ENCODE results near the gene GRIP1.

- TF ChIP-seq, protein P1, sequence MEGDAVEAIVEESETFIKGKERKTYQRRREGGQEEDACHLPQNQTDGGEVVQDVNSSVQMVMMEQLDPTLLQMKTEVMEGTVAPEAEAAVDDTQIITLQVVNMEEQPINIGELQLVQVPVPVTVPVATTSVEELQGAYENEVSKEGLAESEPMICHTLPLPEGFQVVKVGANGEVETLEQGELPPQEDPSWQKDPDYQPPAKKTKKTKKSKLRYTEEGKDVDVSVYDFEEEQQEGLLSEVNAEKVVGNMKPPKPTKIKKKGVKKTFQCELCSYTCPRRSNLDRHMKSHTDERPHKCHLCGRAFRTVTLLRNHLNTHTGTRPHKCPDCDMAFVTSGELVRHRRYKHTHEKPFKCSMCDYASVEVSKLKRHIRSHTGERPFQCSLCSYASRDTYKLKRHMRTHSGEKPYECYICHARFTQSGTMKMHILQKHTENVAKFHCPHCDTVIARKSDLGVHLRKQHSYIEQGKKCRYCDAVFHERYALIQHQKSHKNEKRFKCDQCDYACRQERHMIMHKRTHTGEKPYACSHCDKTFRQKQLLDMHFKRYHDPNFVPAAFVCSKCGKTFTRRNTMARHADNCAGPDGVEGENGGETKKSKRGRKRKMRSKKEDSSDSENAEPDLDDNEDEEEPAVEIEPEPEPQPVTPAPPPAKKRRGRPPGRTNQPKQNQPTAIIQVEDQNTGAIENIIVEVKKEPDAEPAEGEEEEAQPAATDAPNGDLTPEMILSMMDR (IDR thresholded peaks at IDR 0.05): no peak
- TF ChIP-seq POLR2A (IDR thresholded peaks at IDR 0.05) (no peak), EP300 (IDR thresholded peaks at IDR 0.05) (no peak)
Observed at GRCh38 chr12:66417217-66417616, 261.7 kb downstream of the GRIP1 start.

All from ovary (tissue), 3 donors.